K562 (cell line): ENCODE data around the gene RNF34. TPM values are rescaled to one million over a fixed set of nuclear protein-coding genes. Genes with fewer than 3 reads are reported as not detected.
A peak's percentile ranks its signal among the peaks of the same experiment; 100 is the strongest.

Experiments used
- BCL6 ChIP-seq: fragments of 250-450 bp; sonication (Bioruptor Pico); IDR thresholded peaks from 2 replicates; pipeline ENCODE4 v1.4.0; 2020
- CBX3 ChIP-seq, 2 experiments: IDR thresholded peaks; 1 replicate in 1 of 2; 2 replicates in 1 of 2; pipeline ENCODE4 v1.6.1; 2012; ENCODE audit warnings: inconsistent platforms in 2 of 2, low read length in 2 of 2, borderline replicate concordance in 1 of 2, control low read depth in 1 of 2
- CBX5 ChIP-seq: IDR thresholded peaks from 2 replicates; pipeline ENCODE4 v1.6.1; 2014; ENCODE audit warnings: low read depth, borderline replicate concordance
- CTCF ChIP-seq, 3 experiments: IDR thresholded peaks in 2 of 3; conservative IDR thresholded peaks in 1 of 3; 2 replicates each; pipeline ENCODE4 v1.5.1; 2011 to 2012; ENCODE audit warnings: low read length in 3 of 3, mild to moderate bottlenecking in 3 of 3, control low read depth in 2 of 3, improper control_type of control experiment in 1 of 3, inconsistent platforms in 1 of 3, low read depth in 1 of 3, mixed read lengths in 1 of 3, moderate library complexity in 1 of 3; ENCODE audit not compliant: insufficient read depth in 2 of 3
- E4F1 ChIP-seq: fragments of 250-450 bp; sonication (Bioruptor Pico); IDR thresholded peaks from 2 replicates; pipeline ENCODE4 v1.5.0; 2021; ENCODE audit warnings: mild to moderate bottlenecking, borderline replicate concordance
- ETS2 ChIP-seq: IDR thresholded peaks from 2 replicates; pipeline ENCODE4 v1.6.1; 2016; ENCODE audit warnings: borderline replicate concordance, missing genetic modification characterization, mild to moderate bottlenecking, moderate library complexity, missing compliant biosample characterization; ENCODE audit not compliant: poor library complexity, severe bottlenecking
- KDM2B ChIP-seq: fragments of 250-450 bp; sonication (Bioruptor Pico); IDR thresholded peaks from 2 replicates; pipeline ENCODE4 v1.8.0; 2021; ENCODE audit warnings: mild to moderate bottlenecking, moderate library complexity
- PKNOX1 ChIP-seq: fragments of 450-650 bp; IDR thresholded peaks from 2 replicates; pipeline ENCODE4 v1.6.1; 2016
- SREBF2 ChIP-seq: sonication (generic); formaldehyde crosslinking; IDR thresholded peaks from 2 replicates; pipeline ENCODE4 v1.4.0; 2020; ENCODE audit warnings: mild to moderate bottlenecking, missing genetic modification reagents
- TBP ChIP-seq: optimal IDR thresholded peaks from 2 replicates; pipeline ENCODE3; 2011; ENCODE audit warnings: low read depth, low read length, improper control_type of control experiment
- TFAM ChIP-seq: fragments of 250-450 bp; sonication (Bioruptor Pico); conservative IDR thresholded peaks from 2 replicates; pipeline ENCODE4 v1.5.0; 2021; ENCODE audit warnings: mild to moderate bottlenecking, moderate library complexity
- TFE3 ChIP-seq: fragments of 450-650 bp; formaldehyde crosslinking; IDR thresholded peaks from 2 replicates; pipeline ENCODE4 v1.4.0; 2020; ENCODE audit warnings: mild to moderate bottlenecking, mixed read lengths
- ZNF589 ChIP-seq: fragments of 200-800 bp; sonication (Bioruptor generic); IDR thresholded peaks from 2 replicates; pipeline ENCODE4 v1.6.1; 2016; ENCODE audit warnings: low read depth, missing genetic modification characterization, missing compliant biosample characterization
- ZNF592 ChIP-seq: fragments of 450-650 bp; IDR thresholded peaks from 2 replicates; pipeline ENCODE4 v1.6.1; 2017; ENCODE audit warnings: antibody characterized with exemption, mild to moderate bottlenecking
- ZNF77 ChIP-seq: fragments of 250-450 bp; sonication (Bioruptor Pico); IDR thresholded peaks from 2 replicates; pipeline ENCODE4 v1.5.0; 2020
- polyA plus RNA-seq, 8 experiments: library from polyadenylated mRNA; depleted of rRNA in 4 of 8; stranded (reverse) in 5 of 8; unstranded in 3 of 8; fragments of >200 nt; fragmentation: Nextera tagmentation in 2 of 8; fragmentation: Illumina TruSeq in 1 of 8; extraction: Ambion mirVana in 2 of 8; extraction: Trizol in 1 of 8; gene quantifications; 2 replicates each; pipeline versions ENCODE4 v1.2.1 to v1.2.3, GENCODE V29; 2011 to 2014; ENCODE audit warnings: inconsistent platforms in 1 of 8, missing spikeins in 1 of 8
- total RNA-seq, 7 experiments: library from RNA; depleted of rRNA in 6 of 7; stranded (reverse); fragments of >200 nt in 6 of 7; fragmentation: Illumina TruSeq in 2 of 7; extraction: Trizol in 2 of 7; gene quantifications; 2 replicates each; pipeline versions ENCODE4 v1.2.1 to v1.2.3, GENCODE V29; 2011 to 2021; ENCODE audit warnings: low replicate concordance in 1 of 7

RNF34 gene
- total and polyA plus RNA-seq, 9 of the 15 experiments (the other 6 are each of a cell fraction or from before 2014, with no cell fraction given), result 41.7 to 88.9 (median 54.1) TPM

- TF ChIP-seq CBX5 (no peak), CBX3 (IDR thresholded peaks at IDR 0.05; ENCODE audit: borderline replicate concordance in 1 of 2, low read length in 2 of 2) (peak in 1 of 2 experiments; percentile 85; a peak in 2 of 3 replicates), ETS2 (no peak), E4F1 (CRISPR knock-in tag) (no peak), TFE3 (CRISPR knock-in tag) (no peak), PKNOX1 (peak; percentile 86), CTCF (IDR thresholded peaks at IDR 0.05 in 2 of 3, conservative IDR thresholded peaks at IDR 0.05 in 1 of 3; ENCODE audit: insufficient read depth in 2 of 3, low read depth in 1 of 3, low read length in 3 of 3) (0 out of 6 replicates have a peak, but pooled peaks of 1 of the 3 experiments have one; percentile 12), TFAM (CRISPR knock-in tag) (no peak), TBP (peak; percentile 95), BCL6 (CRISPR knock-in tag) (no peak), ZNF592 (no peak), SREBF2 (no peak), ZNF589 (CRISPR knock-in tag) (no peak), KDM2B (CRISPR knock-in tag) (no peak; the same call in 1 of the 2 replicates), ZNF77 (CRISPR knock-in tag) (no peak)
Observed at GRCh38 chr12:121351820-121352681, 47.9 kb upstream of the RNF34 start, which contains the start of gene ANAPC5 (continued).
